Activated CD8-positive, alpha-beta memory T cell treated with anti-CD3 and anti-CD28 coated beads, Interleukin-2, amount 10 ng/mL, durations not matched to agents 7 days and 5 days (primary cell): ENCODE data around the gene STAT1. TPM values are rescaled to one million over a fixed set of nuclear protein-coding genes. Genes with fewer than 3 reads are reported as not detected.

Experiments
- ATAC-seq: fragments of 150-1000 bp; cut with Tn5 transposase; one replicate; pipeline ENCODE4 v1.10.0; 2021; ENCODE audit warnings: moderate library complexity
- CTCF ChIA-PET: fragments of 350-600 bp; sonication (Branson Sonifier 250); formaldehyde crosslinking; loops from one replicate; lab custom pipeline; 2021; ENCODE audit warnings: antibody characterized with exemption; lab: Charles Lee
- DNase-seq: peaks from one replicate; pipeline ENCODE4 v3.0.0-alpha.2; 2020
- H3K27ac Mint-ChIP-seq: one replicate; pipeline ENCODE4 v1.8.0; 2021; ENCODE audit warnings: mild to moderate bottlenecking, mixed read lengths
- H3K27me3 Mint-ChIP-seq: one replicate; pipeline ENCODE4 v1.8.0; 2021; ENCODE audit warnings: mixed read lengths
- H3K36me3 Mint-ChIP-seq: one replicate; pipeline ENCODE4 v1.8.0; 2021; ENCODE audit warnings: mild to moderate bottlenecking, mixed read lengths
- H3K4me1 Mint-ChIP-seq: one replicate; pipeline ENCODE4 v1.8.0; 2021; ENCODE audit warnings: mixed read lengths
- H3K4me3 Mint-ChIP-seq: one replicate; pipeline ENCODE4 v1.8.0; 2021; ENCODE audit warnings: mild to moderate bottlenecking, moderate library complexity, mixed read lengths
- H3K9me3 Mint-ChIP-seq: one replicate; pipeline ENCODE4 v1.8.0; 2022; ENCODE audit warnings: low read depth, mixed read lengths
- total RNA-seq, 2 experiments: library from RNA; stranded (reverse); gene quantifications; one replicate each; pipeline ENCODE4 v1.2.3, GENCODE V29; 2021

Gene STAT1
- total RNA-seq, 2 experiments from 2014 or later: 385 to 515 TPM

DNA sequence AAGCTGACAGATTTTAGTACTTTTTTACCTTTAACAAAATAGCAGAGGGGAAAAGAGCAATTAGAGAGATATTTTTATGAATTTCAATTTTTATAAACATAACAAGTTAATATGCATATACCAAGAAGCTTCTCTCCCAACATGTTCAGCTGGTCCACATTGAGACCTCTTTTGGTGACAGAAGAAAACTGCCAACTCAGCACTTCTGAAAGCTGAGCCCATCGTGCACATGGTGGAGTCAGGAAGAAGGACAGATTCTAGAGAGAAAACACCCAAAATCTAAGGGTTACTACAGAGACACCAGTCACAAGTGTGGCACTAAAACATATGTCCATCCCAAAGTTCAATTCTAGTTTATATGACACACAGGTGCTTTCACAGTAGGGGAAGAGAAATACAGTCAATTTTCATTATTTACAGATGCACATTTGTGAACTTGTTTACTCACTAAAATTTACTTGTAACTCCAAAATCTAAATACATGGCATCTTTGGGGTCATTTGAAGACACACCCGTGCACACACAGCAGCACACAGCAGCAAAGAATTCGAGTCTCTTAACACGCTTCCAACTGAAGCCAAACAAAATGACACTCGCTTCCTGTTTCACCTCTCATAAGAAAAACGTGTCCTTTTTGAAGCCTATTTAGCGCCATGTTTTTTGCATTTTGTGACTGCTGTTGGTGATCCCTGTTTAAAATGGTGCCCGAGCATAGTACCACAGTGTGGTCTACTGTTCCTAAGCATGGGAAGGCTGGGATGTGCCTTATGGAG is 31.5 kb downstream of the STAT1 start:
- Mint-ChIP-seq H3K36me3 (peaks cover 95% of the 10 kb centered on the region), H3K4me3 (no peak overlapping the region), H3K4me1 (peaks cover 66% of the 10 kb centered on the region), H3K27ac (peak overlapping the region; percentile 16), H3K27me3 (no peaks in the 10 kb centered on the region), H3K9me3 (no peaks in the 10 kb centered on the region)
- DNase-seq (no peak), ATAC-seq (no peak)
- CTCF ChIA-PET: interaction anchor here (1.5 kb wide), 1 partner anchor 9 kb away, joined by 4 read pairs; no protein-coding TSS in a partner anchor

DNA sequence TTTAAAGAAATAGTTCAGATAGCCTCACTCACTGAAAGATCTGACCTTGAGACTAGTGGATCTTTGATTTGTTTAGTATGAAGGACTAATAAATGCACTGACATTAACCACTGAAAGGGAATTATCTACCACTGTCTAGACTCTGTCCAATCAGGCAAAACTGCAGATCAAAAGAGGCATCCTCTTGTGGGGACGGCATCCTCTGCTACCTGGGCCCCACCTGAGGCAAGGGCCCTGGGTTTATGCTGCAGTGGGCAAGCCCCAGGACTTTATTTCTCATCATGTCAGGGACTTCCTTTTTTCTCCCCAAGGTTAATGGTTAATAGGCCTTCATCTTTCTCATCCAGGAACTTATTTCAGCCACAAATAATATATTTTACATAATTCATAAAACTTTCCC is 32.2 kb downstream of the STAT1 start:
- Mint-ChIP-seq H3K4me1 (peaks cover 64% of the 10 kb centered on the region), H3K4me3 (no peak overlapping the region), H3K9me3 (no peaks in the 10 kb centered on the region), H3K27ac (no peak overlapping the region), H3K36me3 (peaks cover 93% of the 10 kb centered on the region), H3K27me3 (no peaks in the 10 kb centered on the region)
- CTCF ChIA-PET: no interaction called here
- ATAC-seq (no peak), DNase-seq (no peak)

DNA sequence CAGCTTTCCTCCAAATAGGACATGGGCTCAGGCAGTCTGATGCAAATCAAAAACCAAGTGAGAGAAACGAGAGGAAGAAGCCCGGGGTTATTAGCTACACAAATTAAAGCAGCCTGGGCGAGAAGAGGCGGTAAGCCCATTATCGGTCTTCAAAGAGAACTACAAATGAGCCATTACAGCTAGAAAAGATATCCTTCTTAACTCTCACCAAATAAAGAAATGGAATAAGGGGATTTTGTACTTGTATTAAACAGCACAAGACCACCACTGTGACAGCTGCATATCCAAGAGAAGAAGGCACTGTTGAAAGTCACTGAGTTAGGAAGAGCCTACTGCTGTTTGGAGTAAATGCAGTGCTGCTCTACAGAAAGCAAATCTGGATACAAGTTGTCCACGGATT is 32.6 kb downstream of the STAT1 start:
- Mint-ChIP-seq H3K27me3 (no peaks in the 10 kb centered on the region), H3K9me3 (no peaks in the 10 kb centered on the region), H3K4me1 (peaks cover 63% of the 10 kb centered on the region), H3K36me3 (peaks cover 94% of the 10 kb centered on the region), H3K4me3 (no peak overlapping the region), H3K27ac (peak overlapping the region; percentile 71)
- DNase-seq: no peak
- CTCF ChIA-PET: no interaction called here
- ATAC-seq: no peak

DNA sequence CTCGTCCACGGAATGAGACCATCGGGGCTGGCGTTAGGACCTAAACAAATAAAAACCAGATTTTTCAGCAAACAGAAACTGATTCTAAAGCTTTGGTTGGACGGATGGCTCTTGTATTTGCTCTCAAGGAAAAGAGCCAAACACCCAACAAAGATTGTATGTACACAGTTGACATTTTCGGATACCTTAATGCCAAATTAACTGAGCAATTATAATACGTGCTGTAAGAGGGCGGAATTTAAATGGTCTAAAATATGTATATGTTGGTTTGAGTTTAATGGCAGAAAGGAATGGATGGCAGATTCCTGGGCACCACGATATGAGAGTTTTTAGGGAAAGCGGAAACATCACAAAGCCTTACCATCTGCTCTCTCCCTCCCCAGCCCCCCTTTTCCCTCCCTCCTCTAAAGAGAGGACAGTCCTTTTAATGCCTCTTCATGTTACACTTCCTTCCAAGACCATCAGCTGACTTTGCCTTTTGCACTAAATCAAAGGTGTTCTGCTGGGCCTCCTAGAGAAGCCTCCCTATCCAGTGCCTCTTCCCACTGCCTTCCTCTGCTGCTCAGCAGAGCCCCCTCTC is 33.3 kb downstream of the STAT1 start:
- Mint-ChIP-seq H3K36me3 (peaks cover 93% of the 10 kb centered on the region), H3K27me3 (no peaks in the 10 kb centered on the region), H3K4me3 (no peak overlapping the region), H3K27ac (peak overlapping the region; percentile 71), H3K4me1 (peaks cover 59% of the 10 kb centered on the region), H3K9me3 (no peaks in the 10 kb centered on the region)
- ATAC-seq: no peak
- no peak for DNase-seq
- CTCF ChIA-PET: interaction anchor here (1.3 to 1.6 kb wide), 2 partner anchors 11 to 16 kb away, joined by 3 to 4 read pairs; no protein-coding TSS in a partner anchor

DNA sequence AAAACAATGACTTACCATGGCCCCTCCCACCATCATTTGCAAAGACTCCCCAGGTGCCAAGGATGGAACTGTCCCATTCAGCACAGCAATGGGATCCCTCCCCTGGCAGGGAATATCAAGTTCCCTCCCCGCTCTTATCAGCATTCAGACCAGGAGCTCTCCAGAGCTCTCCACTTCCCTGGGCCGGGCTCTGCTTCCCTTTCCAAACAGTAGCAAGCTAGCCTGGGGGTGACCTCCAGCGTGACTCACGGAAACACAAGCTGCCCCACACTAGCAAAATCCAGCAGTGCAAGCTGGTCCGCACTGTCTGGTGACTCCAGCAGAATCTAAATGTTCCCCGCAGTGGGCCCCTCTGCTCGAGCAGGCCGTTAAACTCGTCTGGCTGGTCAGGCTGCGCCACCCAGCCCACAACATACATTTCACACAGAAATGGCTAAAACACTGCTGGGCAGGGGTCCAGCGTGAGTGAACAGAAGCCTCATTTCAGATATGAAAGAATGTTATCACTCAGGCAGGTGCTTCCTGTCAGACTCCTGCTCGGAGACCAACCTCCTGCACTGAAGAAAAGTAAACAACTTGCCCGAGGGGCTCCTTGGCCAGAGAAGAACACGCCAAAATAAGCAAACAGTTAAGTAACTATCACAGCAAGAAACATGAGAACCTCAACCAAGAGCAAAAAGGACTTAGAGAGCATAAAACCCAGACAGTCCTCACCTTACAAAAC is 33.9 kb downstream of the STAT1 start:
- H3K9me3 Mint-ChIP-seq: no peaks in the 10 kb centered on the region
- H3K27me3 Mint-ChIP-seq: no peaks in the 10 kb centered on the region
- H3K27ac Mint-ChIP-seq: peak overlapping the region; percentile 47
- no peak overlapping the region for H3K4me3 Mint-ChIP-seq
- no peak for DNase-seq
- peaks cover 56% of the 10 kb centered on the region for H3K4me1 Mint-ChIP-seq
- no peak for ATAC-seq
- CTCF ChIA-PET: interaction anchor here (1.0 to 1.6 kb wide), 3 partner anchors 10 to 17 kb away, joined by 3 to 4 read pairs (median 3); no protein-coding TSS in a partner anchor
- peaks cover 93% of the 10 kb centered on the region for H3K36me3 Mint-ChIP-seq

DNA sequence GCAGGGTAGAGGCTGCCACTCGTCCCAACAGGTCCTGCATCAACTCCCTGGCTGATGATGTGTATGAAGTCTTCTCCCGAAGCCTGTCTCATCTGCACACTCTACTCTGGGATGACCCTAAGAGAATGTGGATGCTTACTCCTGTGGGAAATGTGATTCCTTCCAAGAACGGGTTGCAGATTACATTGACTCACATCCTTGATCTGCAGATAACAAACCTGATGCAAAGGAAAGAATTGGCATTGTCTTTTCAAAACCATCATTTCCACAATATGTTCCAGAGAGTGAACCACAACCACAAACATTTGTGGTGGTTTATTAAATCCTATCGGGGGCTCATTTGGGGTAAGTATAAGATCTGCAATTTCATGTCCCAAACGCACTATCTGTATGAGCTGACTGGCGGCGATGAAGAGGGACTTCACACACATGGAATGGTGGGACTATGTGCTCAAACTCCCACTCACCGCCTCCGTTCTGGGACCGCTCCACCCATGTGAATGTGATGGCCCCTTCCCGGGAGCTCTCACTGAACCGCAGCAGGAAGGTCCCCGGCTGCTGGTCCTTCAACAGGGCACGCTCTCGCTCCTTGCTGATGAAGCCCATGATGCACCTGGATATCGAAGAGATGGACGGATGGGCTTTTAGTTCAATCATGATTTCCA is 35.5 kb downstream of the STAT1 start:
- Mint-ChIP-seq H3K4me3 (no peak overlapping the region), H3K27ac (peak overlapping the region; percentile 18), H3K27me3 (no peaks in the 10 kb centered on the region), H3K9me3 (no peaks in the 10 kb centered on the region), H3K36me3 (peaks cover 93% of the 10 kb centered on the region), H3K4me1 (peaks cover 52% of the 10 kb centered on the region)
- DNase-seq (no peak), ATAC-seq (no peak)
- CTCF ChIA-PET: no interaction called here

DNA sequence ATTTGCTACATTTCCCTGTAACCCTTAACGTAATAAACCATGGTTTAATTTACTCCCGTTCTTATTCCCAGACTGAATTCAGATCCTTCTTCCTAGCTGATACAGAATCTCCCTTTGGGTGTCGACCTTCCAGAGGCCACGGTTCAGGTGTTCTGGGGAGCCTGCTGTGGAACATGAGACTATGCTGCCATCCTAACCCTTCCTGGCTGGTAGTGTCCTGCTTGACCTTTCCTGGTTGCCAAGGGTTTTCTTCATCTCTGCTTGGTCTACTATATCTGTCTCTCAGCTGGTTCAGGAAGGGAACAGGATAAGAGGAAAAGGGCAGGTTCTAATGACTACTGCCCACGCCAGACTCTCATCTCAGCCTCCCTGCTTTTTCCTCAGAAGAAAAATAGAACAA is 36.5 kb downstream of the STAT1 start:
- CTCF ChIA-PET: no interaction called here
- ATAC-seq (no peak), DNase-seq (no peak)
- Mint-ChIP-seq H3K4me1 (peaks cover 45% of the 10 kb centered on the region), H3K36me3 (peaks cover 93% of the 10 kb centered on the region), H3K27me3 (no peaks in the 10 kb centered on the region), H3K4me3 (no peak overlapping the region), H3K9me3 (no peaks in the 10 kb centered on the region), H3K27ac (peak overlapping the region; percentile 23)

DNA sequence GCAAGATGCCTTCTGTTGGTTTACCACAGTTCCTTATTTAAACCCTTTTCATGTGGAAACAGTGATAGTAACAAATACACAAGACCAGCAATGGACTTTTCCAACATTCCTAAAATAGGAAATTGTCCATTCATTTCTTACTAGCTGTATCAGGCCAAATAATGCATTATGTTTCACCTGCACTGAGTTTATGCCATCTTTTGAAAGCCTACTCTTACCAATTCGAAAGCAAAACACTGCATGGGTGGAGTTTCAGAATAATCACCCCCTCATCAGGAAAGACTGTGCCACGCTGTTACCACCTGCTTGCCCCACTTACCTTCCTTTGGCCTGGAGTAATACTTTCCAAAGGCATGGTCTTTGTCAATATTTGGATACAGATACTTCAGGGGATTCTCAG is 37.5 kb downstream of the STAT1 start:
- Mint-ChIP-seq H3K27ac (peak overlapping the region; percentile 32), H3K36me3 (peaks cover 91% of the 10 kb centered on the region), H3K9me3 (no peaks in the 10 kb centered on the region), H3K4me1 (peaks cover 40% of the 10 kb centered on the region), H3K27me3 (no peaks in the 10 kb centered on the region), H3K4me3 (no peak overlapping the region)
- CTCF ChIA-PET: interaction anchor here (1.1 kb wide), 1 partner anchor 20 kb away, joined by 3 read pairs; no protein-coding TSS in a partner anchor
- ATAC-seq (no peak), DNase-seq (no peak)

DNA sequence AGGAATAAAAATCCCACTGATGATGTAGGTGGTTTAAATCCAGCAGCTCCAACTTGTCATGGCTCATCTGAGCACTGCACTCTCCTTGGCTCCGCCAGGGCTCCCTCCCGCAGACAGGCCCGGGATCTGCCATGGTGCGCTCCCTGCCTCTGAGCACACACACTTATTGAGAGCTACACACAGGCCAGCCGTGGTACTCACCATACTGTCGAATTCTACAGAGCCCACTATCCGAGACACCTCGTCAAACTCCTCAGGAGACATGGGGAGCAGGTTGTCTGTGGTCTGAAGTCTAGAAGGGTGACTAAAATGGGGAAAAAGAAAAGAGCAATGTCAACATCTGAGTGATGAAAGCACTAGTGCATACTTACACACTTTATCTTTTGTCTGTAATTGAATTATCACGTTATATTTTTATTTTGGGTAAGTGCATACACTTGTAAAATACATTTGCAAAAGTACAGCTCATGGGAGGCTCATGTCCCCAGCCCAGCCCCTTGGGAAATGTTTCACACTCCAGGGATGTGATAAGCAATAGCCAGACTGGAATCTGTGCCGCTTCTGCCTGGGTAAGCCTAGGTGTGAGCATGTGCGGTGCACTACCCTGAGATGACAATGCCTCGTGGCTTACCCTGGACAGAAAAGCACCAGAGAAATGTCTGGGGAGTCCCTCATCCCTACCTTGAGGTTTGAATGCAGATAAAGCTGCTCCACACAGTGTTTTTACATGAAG is 39.2 kb downstream of the STAT1 start:
- CTCF ChIA-PET: interaction anchor here (1.1 to 1.5 kb wide), 2 partner anchors 15 to 23 kb away, joined by 3 to 5 read pairs; no protein-coding TSS in a partner anchor
- ATAC-seq: no peak
- Mint-ChIP-seq H3K27me3 (no peaks in the 10 kb centered on the region), H3K36me3 (peaks cover 91% of the 10 kb centered on the region), H3K4me3 (no peak overlapping the region), H3K4me1 (peaks cover 40% of the 10 kb centered on the region), H3K27ac (no peak overlapping the region), H3K9me3 (no peaks in the 10 kb centered on the region)
- no peak for DNase-seq

DNA sequence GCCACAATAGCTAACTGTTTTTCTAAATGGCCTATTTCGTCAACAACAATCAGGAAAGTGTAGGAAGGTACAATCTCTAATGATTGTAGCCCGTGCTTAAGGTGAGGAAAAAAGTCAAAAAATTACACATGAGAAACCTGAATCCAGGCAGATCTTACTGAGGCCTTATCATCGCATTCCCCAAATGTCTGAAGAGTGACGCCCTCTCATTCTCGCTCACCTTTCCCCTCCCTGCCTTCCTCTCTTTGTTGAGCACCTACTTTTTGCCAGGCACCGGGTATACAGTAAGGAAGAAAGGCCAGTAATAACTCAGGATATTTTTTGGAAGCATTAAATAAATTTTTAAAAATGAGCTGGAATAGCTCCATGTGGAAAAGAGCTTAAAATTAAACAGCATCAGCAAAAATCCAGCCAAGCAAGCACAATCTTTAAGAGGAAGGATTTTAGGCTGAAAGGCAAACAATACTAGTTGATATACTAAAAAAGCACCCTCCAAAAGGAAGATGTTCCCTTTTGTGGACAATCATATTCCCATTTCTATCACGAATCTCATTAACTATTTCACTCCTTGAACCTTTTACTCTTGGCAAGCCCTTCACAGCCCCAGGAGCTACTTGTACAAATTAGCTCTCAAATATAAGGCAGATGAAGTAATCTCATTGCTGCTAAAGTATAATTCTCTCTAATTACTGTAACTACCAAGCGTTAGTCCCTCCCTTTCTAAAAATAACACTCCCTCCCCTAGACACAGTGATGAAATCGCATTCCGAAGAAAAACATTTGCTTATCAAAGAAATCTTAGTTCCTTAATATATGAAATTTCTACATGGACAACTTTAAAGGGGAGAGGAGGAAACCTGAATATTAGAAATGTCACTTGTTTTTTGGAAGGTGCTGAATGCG is 40.0 kb downstream of the STAT1 start:
- Mint-ChIP-seq H3K36me3 (peaks cover 91% of the 10 kb centered on the region), H3K9me3 (no peaks in the 10 kb centered on the region), H3K4me1 (peaks cover 38% of the 10 kb centered on the region), H3K27me3 (no peaks in the 10 kb centered on the region), H3K4me3 (no peak overlapping the region), H3K27ac (no peak overlapping the region)
- CTCF ChIA-PET: interaction anchor here (1.3 to 1.5 kb wide), 2 partner anchors 10 to 24 kb away, joined by 4 to 5 read pairs; no protein-coding TSS in a partner anchor
- no peak for ATAC-seq
- DNase-seq: no peak

DNA sequence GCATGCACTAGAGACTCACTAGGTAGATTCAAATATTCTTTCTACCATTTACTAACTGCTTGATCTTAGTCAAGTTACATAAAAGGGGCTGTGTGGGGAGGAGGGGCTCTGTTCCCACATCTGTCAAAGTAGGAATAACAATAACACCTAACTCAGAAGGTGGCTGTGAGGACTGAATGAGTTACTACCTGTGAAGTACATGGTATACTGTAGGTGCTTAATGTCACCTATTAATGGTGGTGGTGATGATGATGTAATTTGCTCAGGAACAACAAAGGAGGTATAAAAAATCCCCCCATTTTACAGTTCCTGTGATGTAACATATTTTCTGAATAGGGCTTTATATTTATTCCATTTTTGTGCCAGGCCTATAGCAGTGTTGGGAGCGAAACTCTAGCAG is 40.7 kb downstream of the STAT1 start:
- Mint-ChIP-seq H3K4me3 (no peak overlapping the region), H3K27ac (no peak overlapping the region), H3K9me3 (no peaks in the 10 kb centered on the region)

DNA sequence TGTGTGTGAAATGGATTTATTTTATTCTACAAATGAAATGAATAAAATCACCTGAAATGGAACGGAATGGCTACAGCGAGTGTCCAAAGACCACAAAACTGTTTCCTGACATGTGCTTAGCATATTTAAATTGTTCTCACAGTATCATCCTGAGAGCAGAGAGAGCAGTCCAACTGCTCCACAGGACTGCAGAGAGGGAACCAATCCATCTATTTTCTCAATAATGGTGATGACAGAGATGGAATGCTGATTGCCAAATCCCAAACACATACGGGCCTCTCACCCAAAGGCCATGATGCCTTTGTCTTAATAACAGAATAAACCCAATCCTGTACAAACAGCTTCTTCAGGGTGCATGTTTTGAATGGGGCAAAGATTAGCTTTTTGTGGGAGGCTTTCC is 41.1 kb downstream of the STAT1 start:
- Mint-ChIP-seq H3K4me3 (no peak overlapping the region), H3K4me1 (peaks cover 32% of the 10 kb centered on the region), H3K9me3 (no peaks in the 10 kb centered on the region), H3K27me3 (no peaks in the 10 kb centered on the region), H3K27ac (no peak overlapping the region), H3K36me3 (peaks cover 88% of the 10 kb centered on the region)
- CTCF ChIA-PET: interaction anchor here (1.3 kb wide), 1 partner anchor 11 kb away, joined by 4 read pairs; no protein-coding TSS in a partner anchor
- ATAC-seq: no peak
- no peak for DNase-seq

More for the DNA sequence above, 40.7 kb downstream of the STAT1 start:
- peaks cover 33% of the 10 kb centered on the region for H3K4me1 Mint-ChIP-seq
- DNase-seq: no peak
- H3K27me3 Mint-ChIP-seq: no peaks in the 10 kb centered on the region
- H3K36me3 Mint-ChIP-seq: peaks cover 88% of the 10 kb centered on the region
- ATAC-seq: no peak
- CTCF ChIA-PET: interaction anchor here (1.3 kb wide), 1 partner anchor 10 kb away, joined by 4 read pairs; no protein-coding TSS in a partner anchor
